T-helper 17 cell (primary cell): ENCODE data around the gene APLP2. TPM values are rescaled to one million over a fixed set of nuclear protein-coding genes. Genes with fewer than 3 reads are reported as not detected.

ENCODE experiments used
- ATAC-seq: fragments of 150-1000 bp; cut with Tn5 transposase; 2 replicates; pipeline ENCODE4 v1.10.0; 2021; ENCODE audit warnings: mild to moderate bottlenecking, moderate library complexity
- DNase-seq, 3 donors: peaks; one replicate each; pipeline versions ENCODE4 v3.0.0 to v3.0.0-alpha.2; 2020 to 2021
- H3K9me3 ChIP-seq: one replicate; pipeline ENCODE4 v1.7.0; 2013; ENCODE audit warnings: low read length, mild to moderate bottlenecking; ENCODE audit not compliant: control insufficient read depth, poor library complexity, severe bottlenecking
- H3K27ac Mint-ChIP-seq: one replicate; pipeline ENCODE4 v1.8.0; 2022; ENCODE audit warnings: mild to moderate bottlenecking, moderate library complexity, mixed read lengths
- H3K27me3 Mint-ChIP-seq: one replicate; pipeline ENCODE4 v1.8.0; 2022; ENCODE audit warnings: mixed read lengths
- H3K36me3 Mint-ChIP-seq: one replicate; pipeline ENCODE4 v1.8.0; 2022; ENCODE audit warnings: low read depth, mixed read lengths
- H3K4me1 Mint-ChIP-seq: one replicate; pipeline ENCODE4 v1.8.0; 2022; ENCODE audit warnings: mild to moderate bottlenecking, mixed read lengths
- H3K4me3 Mint-ChIP-seq: one replicate; pipeline ENCODE4 v1.8.0; 2022; ENCODE audit warnings: mild to moderate bottlenecking, moderate library complexity, mixed read lengths
- total RNA-seq, 4 donors: library from RNA in 2 of 4; stranded (reverse) in 2 of 4; gene quantifications; one replicate each; pipeline ENCODE4 v1.2.3 and lab custom pipeline; 2022 to 2026

APLP2 gene
- total RNA-seq, 2 donors from 2014 or later, result 37.7 to 44.4 TPM

GRCh38 chr11:130133716-130134115 is 64.0 kb downstream of the APLP2 start:
- H3K36me3 Mint-ChIP-seq, result peaks cover 11% of the 10 kb centered on the region

GRCh38 chr11:130136107-130136506 is 66.4 kb downstream of the APLP2 start:
- H3K27me3 Mint-ChIP-seq, result no peaks in the 10 kb centered on the region
- no peak overlapping the region for H3K4me3 Mint-ChIP-seq
- no peaks in the 10 kb centered on the region for H3K9me3 ChIP-seq
- no peak overlapping the region for H3K27ac Mint-ChIP-seq
- DNase-seq (no peak), ATAC-seq (no peak)
- peaks cover 4% of the 10 kb centered on the region for H3K4me1 Mint-ChIP-seq
- peaks cover 15% of the 10 kb centered on the region for H3K36me3 Mint-ChIP-seq

More at GRCh38 chr11:130133716-130134115, 64.0 kb downstream of the APLP2 start:
- no peak overlapping the region for H3K4me3 Mint-ChIP-seq
- H3K9me3 ChIP-seq, result no peaks in the 10 kb centered on the region
- no peaks in the 10 kb centered on the region for H3K27me3 Mint-ChIP-seq
- no peak overlapping the region for H3K27ac Mint-ChIP-seq
- H3K4me1 Mint-ChIP-seq, result peaks cover 2% of the 10 kb centered on the region
- no peak for DNase-seq
- no peak for ATAC-seq

GRCh38 chr11:130137999-130138398 is 68.3 kb downstream of the APLP2 start:
- H3K36me3 Mint-ChIP-seq, result peaks cover 15% of the 10 kb centered on the region
- H3K9me3 ChIP-seq, result no peaks in the 10 kb centered on the region
- ATAC-seq (no peak), DNase-seq (no peak)
- H3K27ac Mint-ChIP-seq, result no peak overlapping the region
- H3K27me3 Mint-ChIP-seq, result no peaks in the 10 kb centered on the region
- H3K4me3 Mint-ChIP-seq, result no peak overlapping the region
- peaks cover 2% of the 10 kb centered on the region for H3K4me1 Mint-ChIP-seq

- no peak overlapping the region for H3K4me3 Mint-ChIP-seq
- no peak for DNase-seq
These were observed 69.7 kb downstream of the APLP2 start for GRCh38 chr11:130139401-130139800.

GRCh38 chr11:130141561-130142341 is 72.1 kb downstream of the APLP2 start:
- peaks cover 8% of the 10 kb centered on the region for H3K36me3 Mint-ChIP-seq
- no peaks in the 10 kb centered on the region for H3K27me3 Mint-ChIP-seq

More at GRCh38 chr11:130139401-130139800, 69.7 kb downstream of the APLP2 start:
- Mint-ChIP-seq H3K27me3 (no peaks in the 10 kb centered on the region), H3K4me1 (peaks cover 2% of the 10 kb centered on the region), H3K36me3 (peaks cover 10% of the 10 kb centered on the region), H3K27ac (no peak overlapping the region)
- no peaks in the 10 kb centered on the region for H3K9me3 ChIP-seq
- ATAC-seq, result no peak

GRCh38 chr11:130144141-130144540 is 74.4 kb downstream of the APLP2 start:
- ATAC-seq, result no peak
- Mint-ChIP-seq H3K27ac (peak overlapping the region; percentile 72), H3K36me3 (peaks cover 6% of the 10 kb centered on the region), H3K4me3 (no peak overlapping the region), H3K27me3 (no peaks in the 10 kb centered on the region), H3K4me1 (peaks cover 19% of the 10 kb centered on the region)
- no peaks in the 10 kb centered on the region for H3K9me3 ChIP-seq
- no peak for DNase-seq

More at GRCh38 chr11:130141561-130142341, 72.1 kb downstream of the APLP2 start:
- no peaks in the 10 kb centered on the region for H3K9me3 ChIP-seq
- Mint-ChIP-seq H3K4me3 (no peak overlapping the region), H3K27ac (no peak overlapping the region), H3K4me1 (peaks cover 9% of the 10 kb centered on the region)
- no peak for ATAC-seq
- no peak for DNase-seq

DNA sequence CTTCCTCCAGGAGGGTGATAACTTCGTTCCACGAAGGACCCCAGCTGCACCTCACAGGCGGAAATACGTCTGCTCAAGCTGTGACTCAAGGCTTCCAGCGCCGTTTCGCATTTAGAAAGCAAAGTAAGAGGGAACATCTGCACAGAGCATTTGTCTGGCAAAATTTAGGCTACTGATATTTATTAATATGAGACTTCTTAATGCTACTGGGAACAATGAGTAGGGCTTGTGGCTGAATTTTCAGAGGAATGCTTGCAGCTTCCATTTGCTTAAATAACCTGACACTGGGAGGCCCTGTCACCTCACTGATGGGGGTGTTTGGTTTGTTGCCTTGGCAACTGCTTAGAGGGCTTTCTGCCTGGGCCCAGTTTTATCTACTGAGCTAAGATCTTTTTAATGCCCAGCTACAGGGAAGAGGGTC is 75.2 kb downstream of the APLP2 start:
- H3K9me3 ChIP-seq, result no peaks in the 10 kb centered on the region
- Mint-ChIP-seq H3K27ac (peak overlapping the region; percentile 72), H3K36me3 (peaks cover 6% of the 10 kb centered on the region), H3K27me3 (no peaks in the 10 kb centered on the region), H3K4me1 (peaks cover 19% of the 10 kb centered on the region), H3K4me3 (no peak overlapping the region)
- ATAC-seq, result no peak
- no peak for DNase-seq

DNA sequence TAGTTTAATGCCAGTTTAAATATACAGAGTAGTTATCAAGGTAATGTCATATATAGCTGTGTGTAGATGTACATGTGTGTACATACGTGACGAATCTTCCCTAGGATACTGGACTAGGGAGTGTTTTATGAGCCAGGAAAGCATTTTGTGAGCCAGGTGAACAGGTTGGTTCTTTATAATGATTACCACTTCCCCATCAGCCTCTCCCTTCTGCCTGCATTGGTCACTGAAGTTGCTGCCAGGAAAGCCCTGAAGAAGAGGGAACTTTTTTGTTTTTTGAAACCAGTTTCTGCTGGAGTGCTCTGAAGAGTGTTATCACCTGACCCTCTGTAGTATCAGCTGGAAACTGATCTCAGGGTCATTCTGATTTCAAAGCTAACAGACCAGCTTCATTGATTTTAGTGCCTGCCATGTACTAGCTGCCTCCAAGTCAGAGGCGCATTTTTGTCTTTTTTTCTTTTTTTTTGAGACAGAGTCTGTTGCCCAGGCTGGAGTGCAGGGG is 75.7 kb downstream of the APLP2 start:
- H3K9me3 ChIP-seq, result no peaks in the 10 kb centered on the region
- Mint-ChIP-seq H3K4me3 (no peak overlapping the region), H3K36me3 (peaks cover 2% of the 10 kb centered on the region), H3K27me3 (no peaks in the 10 kb centered on the region), H3K27ac (peak overlapping the region; percentile 72), H3K4me1 (peaks cover 17% of the 10 kb centered on the region)
- ATAC-seq (no peak), DNase-seq (no peak)

DNA sequence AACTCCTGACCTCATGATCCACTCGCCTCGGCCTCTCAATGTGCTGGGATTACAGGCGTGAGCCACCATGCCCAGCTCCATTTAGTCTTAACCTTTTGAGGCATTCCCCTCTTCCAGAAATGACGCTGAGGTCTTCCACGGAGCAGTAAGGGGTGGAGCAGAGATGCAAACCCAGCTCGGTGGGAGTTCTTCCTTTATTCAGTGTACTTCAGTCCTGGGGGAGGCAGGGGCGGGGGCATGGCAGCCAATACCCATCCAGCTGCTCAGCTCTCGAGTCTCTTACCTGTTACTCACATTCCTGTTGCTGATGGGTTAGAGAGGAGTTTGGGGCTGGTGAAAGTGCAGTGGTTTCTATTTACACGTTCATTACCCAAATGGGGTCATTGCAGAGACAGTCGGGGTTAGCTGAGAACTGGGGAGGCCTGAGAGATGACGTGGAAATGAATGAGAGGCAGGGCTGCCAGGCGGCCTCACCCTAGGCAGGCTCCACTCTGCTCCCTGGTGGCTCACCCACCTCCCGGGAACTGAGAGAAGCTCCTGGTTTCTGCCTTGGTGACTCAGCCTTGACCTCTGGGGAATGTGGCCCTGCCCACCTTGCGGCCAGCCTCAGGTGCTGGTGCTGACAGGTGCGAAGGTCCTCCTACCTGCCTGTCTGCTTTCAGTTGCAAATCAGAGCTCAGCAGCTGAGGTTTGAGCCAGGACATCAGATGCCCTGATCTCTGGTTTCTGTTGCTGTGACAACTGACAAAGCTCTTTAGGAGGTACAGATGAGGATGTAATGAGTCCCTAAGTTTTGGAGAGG is 76.5 kb downstream of the APLP2 start:
- DNase-seq, result no peak
- H3K9me3 ChIP-seq, result no peaks in the 10 kb centered on the region
- ATAC-seq, result peak; percentile 51
- Mint-ChIP-seq H3K27ac (peak overlapping the region; percentile 83), H3K27me3 (no peaks in the 10 kb centered on the region), H3K36me3 (peaks cover 2% of the 10 kb centered on the region), H3K4me3 (peak overlapping the region; percentile 49), H3K4me1 (peaks cover 17% of the 10 kb centered on the region)

- Mint-ChIP-seq H3K4me1 (peaks cover 17% of the 10 kb centered on the region), H3K4me3 (peak overlapping the region; percentile 49), H3K36me3 (peaks cover 2% of the 10 kb centered on the region), H3K27ac (peak overlapping the region; percentile 83), H3K27me3 (no peaks in the 10 kb centered on the region)
- ATAC-seq, result peak; percentile 87
- no peaks in the 10 kb centered on the region for H3K9me3 ChIP-seq
- no peak for DNase-seq
These were observed 77.1 kb downstream of the APLP2 start for GRCh38 chr11:130146796-130147195.

- H3K9me3 ChIP-seq, result no peaks in the 10 kb centered on the region
- Mint-ChIP-seq H3K4me1 (peaks cover 17% of the 10 kb centered on the region), H3K36me3 (peaks cover 2% of the 10 kb centered on the region), H3K4me3 (no peak overlapping the region), H3K27me3 (no peaks in the 10 kb centered on the region), H3K27ac (no peak overlapping the region)
- DNase-seq, result no peak
- ATAC-seq, result no peak
These were observed 79.2 kb downstream of the APLP2 start for GRCh38 chr11:130148796-130149326.

GRCh38 chr11:130150790-130151189 is 81.1 kb downstream of the APLP2 start:
- Mint-ChIP-seq H3K36me3 (no peaks in the 10 kb centered on the region), H3K27me3 (no peaks in the 10 kb centered on the region), H3K27ac (peak overlapping the region; percentile 37), H3K4me3 (no peak overlapping the region), H3K4me1 (peaks cover 21% of the 10 kb centered on the region)
- H3K9me3 ChIP-seq, result no peaks in the 10 kb centered on the region
- ATAC-seq (no peak), DNase-seq (no peak)

GRCh38 chr11:130151196-130151595 is 81.5 kb downstream of the APLP2 start:
- Mint-ChIP-seq H3K4me1 (peaks cover 19% of the 10 kb centered on the region), H3K27me3 (no peaks in the 10 kb centered on the region), H3K36me3 (no peaks in the 10 kb centered on the region), H3K4me3 (no peak overlapping the region), H3K27ac (peak overlapping the region; percentile 37)
- DNase-seq (no peak), ATAC-seq (no peak)
- H3K9me3 ChIP-seq, result no peaks in the 10 kb centered on the region
